HepG2 (cell line): ENCODE data around the gene TAF6. TPM values are rescaled to one million over a fixed set of nuclear protein-coding genes. Genes with fewer than 3 reads are reported as not detected.

Experiments used
- ATAC-seq: fragments of 200-7000 bp; cut with Tn5 transposase; 3 replicates; pipeline ENCODE4 v1.9.1; 2020; ENCODE audit warnings: mild to moderate bottlenecking, moderate library complexity
- BruUV-seq: library from RNA; stranded (reverse); fragments of 400-500 nt; replicated peaks from 2 replicates; lab custom pipeline; 2021; lab: Mats Ljungman, UMichigan
- CTCF ChIA-PET: fragments of 300-600 bp; formaldehyde crosslinking; extraction: SDS; loops from one replicate; lab custom pipeline; 2021; ENCODE audit warnings: low total read pairs, inconsistent platforms, low intra/inter-chr PET ratio; lab: Yijun Ruan, JAX
- POLR2A ChIA-PET: fragments of 350-600 bp; sonication (Branson Sonifier 250); formaldehyde crosslinking; loops from one replicate; lab custom pipeline; 2020; ENCODE audit warnings: antibody characterized with exemption, inconsistent platforms; lab: Yijun Ruan, JAX
- DNase-seq: peaks from one replicate; pipeline ENCODE4 v3.0.0-alpha.2; 2015; ENCODE audit warnings: low spot score
- FAIRE-seq: peaks from 3 replicates; lab custom pipeline; 2011; peaks lifted over from hg19 to GRCh38; lab: Jason Lieb, UNC
- H2AFZ ChIP-seq: one replicate; pipeline ENCODE4 v1.6.1; 2011; ENCODE audit warnings: low read length, inconsistent platforms
- H3K27ac ChIP-seq: fragments of 300-600 bp; 3 replicates; pipeline ENCODE4 v1.8.0; 2011; ENCODE audit warnings: mixed run types, mild to moderate bottlenecking, mixed read lengths, low read length, inconsistent platforms; ENCODE audit not compliant: insufficient read depth; ENCODE audit errors: extremely low read length
- H3K27me3 ChIP-seq, 2 experiments: fragments of 200-600 bp in 1 of 2; 2 replicates in 1 of 2; 3 replicates in 1 of 2; pipeline versions ENCODE4 v1.6.0 to v1.8.0; 2011; ENCODE audit warnings: low read length in 2 of 2, mild to moderate bottlenecking in 2 of 2, moderate library complexity in 2 of 2, inconsistent platforms in 1 of 2; ENCODE audit not compliant: insufficient read depth in 2 of 2, control insufficient read depth in 1 of 2
- H3K36me3 ChIP-seq, 2 experiments: fragments of 200-600 bp in 1 of 2; replicated peaks in 1 of 2; 2 replicates in 1 of 2; 3 replicates in 1 of 2; pipeline versions ENCODE4 v1.5.1 to v1.8.0; 2011; ENCODE audit warnings: low read length in 2 of 2, inconsistent platforms in 1 of 2; ENCODE audit not compliant: insufficient read depth in 2 of 2, control insufficient read depth in 1 of 2
- H3K4me1 ChIP-seq: 2 replicates; pipeline ENCODE4 v1.5.1; 2012; ENCODE audit warnings: low read length, inconsistent platforms; ENCODE audit not compliant: insufficient read depth
- H3K4me2 ChIP-seq: 2 replicates; pipeline ENCODE4 v1.6.0; 2011; ENCODE audit warnings: low read depth, low read length, inconsistent platforms
- H3K4me3 ChIP-seq, 3 experiments: fragments of 200-600 bp in 1 of 3; sonication (generic), shearing (Covaris generic) in 1 of 3; replicated peaks in 1 of 3; 2 replicates each; pipeline ENCODE4 v1.5.1; 2011 to 2016; ENCODE audit warnings: low read length in 3 of 3, inconsistent platforms in 2 of 3, low read depth in 2 of 3, mild to moderate bottlenecking in 2 of 3, control low read depth in 1 of 3, mixed read lengths in 1 of 3; ENCODE audit not compliant: insufficient read depth in 1 of 3
- H3K79me2 ChIP-seq: one replicate; pipeline ENCODE4 v1.6.1; 2011; ENCODE audit warnings: low read length, inconsistent platforms; ENCODE audit not compliant: insufficient read depth
- H3K9ac ChIP-seq: 2 replicates; pipeline ENCODE4 v1.6.0; 2011; ENCODE audit warnings: mild to moderate bottlenecking, low read depth, low read length, inconsistent platforms; ENCODE audit not compliant: insufficient read depth
- H3K9me3 ChIP-seq: 2 replicates; pipeline ENCODE4 v1.5.1; 2012; ENCODE audit warnings: mild to moderate bottlenecking, low read length
- H4K20me1 ChIP-seq: 2 replicates; pipeline ENCODE4 v1.6.0; 2011; ENCODE audit warnings: inconsistent platforms, mild to moderate bottlenecking, low read length, moderate library complexity; ENCODE audit not compliant: insufficient read depth
- CBFB ChIP-seq: sonication (generic); formaldehyde crosslinking; IDR thresholded peaks from 2 replicates; pipeline ENCODE4 v1.4.0; 2020; ENCODE audit warnings: missing genetic modification reagents
- DMAP1 ChIP-seq: IDR thresholded peaks from 2 replicates; pipeline ENCODE4 v1.6.1; 2016
- FOXK2 ChIP-seq: fragments of 450-650 bp; IDR thresholded peaks from 2 replicates; pipeline ENCODE4 v1.6.1; 2016
- FUBP1 ChIP-seq: sonication (generic); formaldehyde crosslinking; IDR thresholded peaks from 2 replicates; pipeline ENCODE4 v1.5.1; 2020; ENCODE audit warnings: missing genetic modification reagents, mild to moderate bottlenecking, borderline replicate concordance
- HOMEZ ChIP-seq: IDR thresholded peaks from 2 replicates; pipeline ENCODE4 v1.6.1; 2016; ENCODE audit warnings: low read depth
- KLF6 ChIP-seq: IDR thresholded peaks from 2 replicates; pipeline ENCODE4 v1.8.0; 2016; ENCODE audit warnings: missing biosample characterization, missing genetic modification reagents
- PPARG ChIP-seq: conservative IDR thresholded peaks from 2 replicates; pipeline ENCODE4 v1.6.1; 2016; ENCODE audit warnings: missing biosample characterization, missing genetic modification reagents
- SAP130 ChIP-seq: IDR thresholded peaks from 2 replicates; pipeline ENCODE4 v1.6.1; 2016; ENCODE audit warnings: low read depth
- TCF7 ChIP-seq: sonication (generic); IDR thresholded peaks from 2 replicates; pipeline ENCODE4 v1.6.1; 2016; ENCODE audit warnings: antibody characterized with exemption, low read depth
- WIZ ChIP-seq: sonication (generic); formaldehyde crosslinking; IDR thresholded peaks from 2 replicates; pipeline ENCODE4 v1.5.1; 2020; ENCODE audit warnings: mild to moderate bottlenecking, missing genetic modification reagents
- ZBTB49 ChIP-seq: sonication (generic); formaldehyde crosslinking; IDR thresholded peaks from 2 replicates; pipeline ENCODE4 v1.4.0; 2020; ENCODE audit warnings: missing genetic modification reagents, borderline replicate concordance
- ZKSCAN5 ChIP-seq: sonication (generic); formaldehyde crosslinking; IDR thresholded peaks from 2 replicates; pipeline ENCODE4 v1.5.1; 2020; ENCODE audit warnings: mild to moderate bottlenecking, missing genetic modification reagents
- WGBS: methylation state at CpG from one replicate; pipeline ENCODE4 v1.1.6; 2017; ENCODE audit warnings: low lambda C conversion rate; 5-methylcytosine and 5-hydroxymethylcytosine counted together
- in situ Hi-C: cut with HindIII; loops from 2 replicates; pipeline ENCODE4 v1.10.0; 2017; ENCODE audit warnings: low pct_unique_long_range_greater_than_20kb; ENCODE audit not compliant: extremely low pct_ligation_motif_present
- intact Hi-C: fragments of 100-400 bp; cut with micrococcal nuclease; formaldehyde crosslinking; loops from one replicate; pipeline ENCODE4 v1.10.0; 2022; ENCODE audit not compliant: unreplicated experiment
- polyA plus RNA-seq, 8 experiments: library from polyadenylated mRNA; depleted of rRNA in 3 of 8; stranded (reverse) in 7 of 8; unstranded in 1 of 8; fragments of >200 nt; fragmentation: Illumina TruSeq in 4 of 8; extraction: Trizol in 4 of 8; gene quantifications; 2 replicates each; pipeline versions ENCODE4 v1.2.1 to v1.2.3, GENCODE V29; 2011 to 2016; ENCODE audit warnings: low read depth in 4 of 8, missing spikeins in 1 of 8, mixed read lengths in 1 of 8; ENCODE audit not compliant: insufficient read depth in 1 of 8
- total RNA-seq, 5 experiments: library from RNA; depleted of rRNA; stranded (reverse); fragments of >200 nt; fragmentation: Illumina TruSeq; extraction: Trizol; gene quantifications; 2 replicates each; pipeline ENCODE4 v1.2.3, GENCODE V29; 2016; ENCODE audit warnings: low read depth in 1 of 5
- TF ChIP-seq, protein P1 (sequence below): sonication (generic); formaldehyde crosslinking; IDR thresholded peaks from 2 replicates; pipeline ENCODE4 v1.8.1; 2022; ENCODE audit warnings: low read depth, mild to moderate bottlenecking, missing genetic modification reagents
- TF ChIP-seq, protein P2 (sequence below): sonication (generic); formaldehyde crosslinking; IDR thresholded peaks from 2 replicates; pipeline ENCODE4 v1.5.1; 2020; ENCODE audit warnings: mild to moderate bottlenecking, moderate library complexity, missing genetic modification reagents

The TAF6 gene
- total and polyA plus RNA-seq, 2 of the 13 experiments (the other 11 are each of a cell fraction or from before 2014, with no cell fraction given) = 12.9 to 18.8 TPM

GRCh38 chr7:100107890-100108289, 11.3 kb downstream of the TAF6 start:
- no peak for DNase-seq
- Histone ChIP-seq H3K4me2 (no peak overlapping the region), H3K9me3 (no peaks in the 10 kb centered on the region), H3K27me3 (no peaks in the 10 kb centered on the region), H3K79me2 (no peaks in the 10 kb centered on the region), H2AFZ (no peak overlapping the region), H3K36me3 (peaks cover 10 to 30% of the 10 kb centered on the region in 2 experiments; a peak in 4 of 5 replicates), H3K9ac (no peak overlapping the region), H3K4me1 (peaks cover 18% of the 10 kb centered on the region), H3K4me3 (no peak overlapping the region), H4K20me1 (no peaks in the 10 kb centered on the region), H3K27ac (no peak overlapping the region)
- ChIA-PET CTCF (no interaction called here), POLR2A (no interaction called here)
- BruUV-seq = no TSS peak
- no peak for FAIRE-seq
- WGBS = 97% methylated on average over 11 of the region's 11 CpGs
- no peak for ATAC-seq
- intact Hi-C loops (no loop called here), in situ Hi-C loops (no loop called here)
- TF ChIP-seq CBFB (CRISPR knock-in tag) (no peak), PPARG (no peak), SAP130 (CRISPR knock-in tag) (no peak), ZKSCAN5 (CRISPR knock-in tag) (no peak), KLF6 (CRISPR knock-in tag) (no peak), HOMEZ (no peak), TCF7 (no peak), FUBP1 (CRISPR knock-in tag) (no peak), DMAP1 (no peak), ZBTB49 (CRISPR knock-in tag) (no peak), WIZ (CRISPR knock-in tag) (no peak), FOXK2 (no peak)
- TF ChIP-seq, protein P1, sequence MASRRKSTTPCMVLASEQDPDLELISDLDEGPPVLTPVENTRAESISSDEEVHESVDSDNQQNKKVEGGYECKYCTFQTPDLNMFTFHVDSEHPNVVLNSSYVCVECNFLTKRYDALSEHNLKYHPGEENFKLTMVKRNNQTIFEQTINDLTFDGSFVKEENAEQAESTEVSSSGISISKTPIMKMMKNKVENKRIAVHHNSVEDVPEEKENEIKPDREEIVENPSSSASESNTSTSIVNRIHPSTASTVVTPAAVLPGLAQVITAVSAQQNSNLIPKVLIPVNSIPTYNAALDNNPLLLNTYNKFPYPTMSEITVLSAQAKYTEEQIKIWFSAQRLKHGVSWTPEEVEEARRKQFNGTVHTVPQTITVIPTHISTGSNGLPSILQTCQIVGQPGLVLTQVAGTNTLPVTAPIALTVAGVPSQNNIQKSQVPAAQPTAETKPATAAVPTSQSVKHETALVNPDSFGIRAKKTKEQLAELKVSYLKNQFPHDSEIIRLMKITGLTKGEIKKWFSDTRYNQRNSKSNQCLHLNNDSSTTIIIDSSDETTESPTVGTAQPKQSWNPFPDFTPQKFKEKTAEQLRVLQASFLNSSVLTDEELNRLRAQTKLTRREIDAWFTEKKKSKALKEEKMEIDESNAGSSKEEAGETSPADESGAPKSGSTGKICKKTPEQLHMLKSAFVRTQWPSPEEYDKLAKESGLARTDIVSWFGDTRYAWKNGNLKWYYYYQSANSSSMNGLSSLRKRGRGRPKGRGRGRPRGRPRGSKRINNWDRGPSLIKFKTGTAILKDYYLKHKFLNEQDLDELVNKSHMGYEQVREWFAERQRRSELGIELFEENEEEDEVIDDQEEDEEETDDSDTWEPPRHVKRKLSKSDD (CRISPR knock-in tag) = no peak
- TF ChIP-seq, protein P2, sequence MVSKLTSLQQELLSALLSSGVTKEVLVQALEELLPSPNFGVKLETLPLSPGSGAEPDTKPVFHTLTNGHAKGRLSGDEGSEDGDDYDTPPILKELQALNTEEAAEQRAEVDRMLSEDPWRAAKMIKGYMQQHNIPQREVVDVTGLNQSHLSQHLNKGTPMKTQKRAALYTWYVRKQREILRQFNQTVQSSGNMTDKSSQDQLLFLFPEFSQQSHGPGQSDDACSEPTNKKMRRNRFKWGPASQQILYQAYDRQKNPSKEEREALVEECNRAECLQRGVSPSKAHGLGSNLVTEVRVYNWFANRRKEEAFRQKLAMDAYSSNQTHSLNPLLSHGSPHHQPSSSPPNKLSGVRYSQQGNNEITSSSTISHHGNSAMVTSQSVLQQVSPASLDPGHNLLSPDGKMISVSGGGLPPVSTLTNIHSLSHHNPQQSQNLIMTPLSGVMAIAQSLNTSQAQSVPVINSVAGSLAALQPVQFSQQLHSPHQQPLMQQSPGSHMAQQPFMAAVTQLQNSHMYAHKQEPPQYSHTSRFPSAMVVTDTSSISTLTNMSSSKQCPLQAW (CRISPR knock-in tag) = no peak
